SIG-M5 treated with dmso at 0.1 percent for 504 hours (cell line): ENCODE data around the gene MANEAL.
"Not testable (repeated sequence)": the region's sequence is repeated elsewhere in the genome, so short reads cannot be mapped to it uniquely, and the experiment has no call there.

Source experiments
- DNase-seq: peaks from one replicate; lab custom pipeline; 2025; ENCODE audit not compliant: unreplicated experiment; lab: John Stamatoyannopoulos, UW

Gene MANEAL, protein sequence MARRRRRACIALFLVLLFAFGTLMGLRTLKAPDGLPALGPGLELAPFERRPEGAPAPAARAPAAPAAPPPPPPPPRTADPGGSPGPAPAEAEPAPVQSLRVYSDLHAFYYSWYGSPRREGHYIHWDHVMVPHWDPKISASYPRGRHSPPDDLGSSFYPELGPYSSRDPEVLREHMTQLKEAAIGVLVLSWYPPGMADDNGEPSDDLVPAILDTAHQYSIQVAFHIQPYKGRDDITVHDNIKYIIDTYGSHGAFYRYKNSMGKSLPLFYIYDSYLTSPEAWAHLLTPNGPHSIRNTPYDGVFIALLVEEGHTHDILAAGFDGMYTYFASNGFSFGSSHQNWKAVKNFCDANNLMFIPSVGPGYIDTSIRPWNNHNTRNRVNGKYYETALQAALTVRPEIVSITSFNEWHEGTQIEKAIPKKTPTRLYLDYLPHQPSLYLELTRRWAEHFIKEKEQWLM

DNA sequence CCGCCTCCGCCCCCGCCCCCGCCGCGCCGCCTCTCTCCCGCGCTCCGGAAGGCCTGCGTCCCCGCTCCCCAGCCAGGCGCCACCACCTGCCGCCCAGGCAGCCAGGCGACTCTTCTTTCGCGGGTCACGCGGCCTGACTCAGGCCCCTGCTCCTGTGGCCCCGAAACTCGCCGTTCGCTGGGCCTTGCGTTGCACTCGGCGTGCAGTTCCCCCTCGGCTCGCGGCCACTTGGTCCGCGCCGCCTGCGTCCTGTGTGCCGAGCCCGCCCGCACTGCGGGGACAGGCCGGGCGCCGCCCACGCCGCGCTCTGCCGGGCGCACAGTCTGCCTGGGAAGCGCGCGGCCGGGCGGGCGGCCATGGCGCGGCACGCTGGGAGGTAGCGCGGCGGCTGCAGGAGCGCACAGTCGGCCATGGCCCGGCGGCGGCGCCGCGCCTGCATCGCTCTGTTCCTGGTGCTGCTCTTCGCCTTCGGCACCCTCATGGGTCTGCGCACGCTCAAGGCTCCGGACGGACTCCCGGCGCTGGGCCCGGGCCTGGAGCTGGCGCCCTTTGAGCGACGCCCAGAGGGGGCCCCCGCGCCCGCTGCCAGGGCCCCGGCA, at the start of gene MANEAL:
MANEAL (plus strand) TSS at position 75 of the 599 bp plus-strand sequence; CDS start at position 411, 336 bp downstream.
- DNase-seq: peak; percentile 29

DNA sequence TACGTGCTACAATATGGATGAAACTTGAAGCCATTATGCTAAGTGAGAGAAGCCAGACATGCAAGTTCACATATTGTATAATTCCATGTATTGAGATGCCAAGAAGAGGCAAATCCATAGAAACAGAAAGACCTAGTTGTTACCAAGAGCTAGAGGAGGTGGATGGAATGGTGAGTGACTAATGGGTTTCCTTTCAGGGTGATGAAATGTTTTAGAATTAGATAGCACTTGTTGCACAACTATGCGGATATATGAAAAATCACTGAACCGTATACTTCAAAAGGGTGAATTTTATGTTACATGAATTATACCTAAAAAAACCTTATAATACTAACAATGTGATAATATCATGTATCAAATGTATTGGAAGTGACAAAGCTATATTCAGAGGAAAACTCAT, 46.8 kb upstream of the MANEAL start:
- peak; percentile 21 for DNase-seq

DNA sequence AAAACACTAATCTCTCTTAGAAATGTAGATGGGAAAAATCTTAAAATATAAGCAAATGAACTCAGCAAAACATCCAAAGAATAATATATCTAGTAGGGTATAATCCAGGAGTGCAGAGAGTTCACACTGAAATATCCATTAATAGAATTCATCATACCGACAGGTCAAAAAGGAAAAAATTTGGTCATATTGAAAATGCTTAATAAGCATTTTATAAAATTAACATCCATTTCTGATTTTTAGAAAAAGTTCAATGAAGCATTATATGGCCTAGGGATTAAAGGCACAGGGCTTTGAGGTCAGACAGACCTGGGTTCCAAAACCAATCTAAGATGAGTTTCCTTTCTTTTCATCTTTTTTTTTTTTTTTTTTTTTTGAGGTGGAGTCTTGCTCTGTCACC, 45.1 kb upstream of the MANEAL start:
- DNase-seq: no peak

DNA sequence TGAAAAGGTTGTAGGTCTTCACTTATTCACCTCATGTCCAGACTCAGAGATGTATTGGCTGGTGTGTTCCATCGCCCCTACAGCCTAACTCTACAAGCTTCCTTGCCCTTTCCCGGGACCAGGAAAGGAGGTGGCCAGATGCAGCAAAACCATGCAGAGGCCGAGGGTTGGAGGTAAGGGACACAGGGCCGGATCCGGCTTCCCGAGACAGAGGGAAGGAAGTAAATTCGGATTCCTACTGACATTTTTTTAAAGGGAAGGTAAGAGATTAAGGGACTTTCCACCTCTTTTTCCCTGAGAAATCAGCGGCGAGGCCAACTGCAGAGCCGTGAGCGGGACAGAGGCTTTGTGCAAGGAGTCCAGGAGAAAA, 41.4 kb upstream of the MANEAL start:
- no peak for DNase-seq

DNA sequence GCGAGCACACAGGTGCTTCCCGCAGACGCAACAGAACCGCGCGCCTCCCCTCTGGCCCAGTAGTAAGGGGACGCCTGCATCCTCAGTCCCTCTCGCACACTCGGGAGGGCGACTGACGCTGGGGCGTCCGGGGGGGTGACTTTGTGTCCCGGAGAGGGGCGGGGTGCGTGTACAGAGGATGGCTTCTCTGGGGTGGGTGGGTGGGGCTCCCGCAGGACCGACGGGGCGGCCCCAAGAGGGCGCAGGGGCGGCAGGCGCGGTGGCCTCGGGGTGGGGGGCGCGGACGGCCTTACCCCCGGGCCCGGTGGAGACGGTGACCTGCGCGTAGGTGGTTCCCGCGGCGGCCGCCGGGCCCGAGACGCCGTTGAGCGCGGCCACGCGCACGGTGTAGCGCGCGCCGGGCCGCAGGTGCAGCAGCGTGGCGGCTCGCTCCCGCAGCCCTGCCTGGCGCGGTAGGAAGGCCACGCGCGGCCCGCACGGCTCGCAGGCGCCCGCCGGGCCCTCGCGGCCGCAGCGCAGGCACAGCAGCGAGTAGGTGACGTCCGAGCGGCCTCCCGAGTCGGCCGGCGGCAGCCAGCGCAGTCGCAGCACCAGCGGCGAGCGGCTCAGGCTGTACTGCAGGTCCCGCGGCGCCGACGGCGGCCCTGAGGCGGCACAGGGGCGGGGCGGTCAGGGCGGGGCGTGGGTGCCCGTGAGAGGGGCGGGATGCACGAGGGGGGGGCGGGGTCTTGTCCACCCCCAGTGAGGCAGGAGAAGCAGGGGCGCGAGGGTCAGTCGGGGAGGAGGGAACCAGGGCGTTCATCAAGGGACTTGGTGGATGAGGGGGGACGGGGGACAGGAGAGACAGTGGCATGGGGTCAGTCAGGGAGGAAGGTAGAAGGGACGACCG, 40.8 kb upstream of the MANEAL start:
- DNase-seq: no peak

DNA sequence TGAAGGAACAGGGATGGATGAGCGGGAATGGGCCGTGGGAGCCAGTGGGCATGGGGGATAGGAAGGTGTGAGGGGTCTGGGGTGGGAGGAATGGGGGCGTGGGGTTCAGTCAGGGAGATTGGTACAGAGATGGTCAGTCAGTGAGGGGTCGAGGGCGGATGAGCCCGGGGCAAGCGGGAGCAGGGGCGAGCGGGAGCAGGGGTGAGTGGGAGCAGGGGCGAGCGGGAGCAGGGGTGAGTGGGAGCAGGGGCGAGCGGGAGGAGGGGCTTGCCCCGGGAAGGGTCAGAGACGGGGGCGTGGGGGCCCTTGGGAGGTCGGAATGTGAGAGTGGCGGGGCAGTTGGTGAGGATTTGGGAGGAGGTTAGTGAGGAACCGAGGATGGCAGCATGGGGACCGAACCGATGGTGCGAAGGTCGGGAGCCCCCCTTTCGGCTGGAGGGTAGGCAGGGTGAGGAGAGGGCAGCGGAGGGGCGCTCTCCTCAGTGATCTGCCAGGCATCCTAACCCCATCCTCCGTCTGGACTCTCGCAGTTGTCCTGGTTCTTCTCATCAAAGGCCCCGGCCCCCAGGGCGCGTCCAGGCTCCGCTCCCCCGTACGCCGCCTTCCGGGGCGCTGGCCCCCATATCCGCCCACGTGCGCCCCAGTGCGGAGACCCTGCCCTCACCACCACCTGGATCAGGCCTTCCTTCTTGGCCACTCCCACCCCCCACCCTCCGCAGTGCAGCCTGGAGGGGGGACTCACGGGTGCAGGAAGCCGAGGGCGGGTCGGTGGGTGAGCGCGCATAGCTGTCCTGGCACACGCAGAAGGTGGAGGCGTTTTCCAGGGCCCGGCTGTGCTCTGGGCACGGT, 40.0 kb upstream of the MANEAL start:
- DNase-seq: no peak

DNA sequence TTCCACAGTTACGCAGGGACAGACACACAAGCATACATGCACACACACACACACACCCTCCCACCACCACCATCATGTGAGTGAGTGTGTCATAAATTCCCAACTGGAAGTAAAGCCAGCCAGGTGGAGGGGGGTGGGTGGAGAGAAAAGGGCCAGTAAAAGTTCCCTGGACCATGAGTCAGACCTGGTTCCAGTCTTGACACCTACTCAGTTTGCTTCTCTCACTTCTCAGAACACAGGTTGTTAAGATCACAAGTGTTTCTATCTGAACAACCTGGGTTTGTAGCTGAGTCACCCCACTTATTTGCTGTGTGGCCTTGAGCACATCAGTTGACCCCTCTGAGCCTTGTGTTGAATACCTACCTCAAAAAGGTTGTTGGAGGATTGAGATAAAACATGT, 38.4 kb upstream of the MANEAL start:
- DNase-seq: no peak

DNA sequence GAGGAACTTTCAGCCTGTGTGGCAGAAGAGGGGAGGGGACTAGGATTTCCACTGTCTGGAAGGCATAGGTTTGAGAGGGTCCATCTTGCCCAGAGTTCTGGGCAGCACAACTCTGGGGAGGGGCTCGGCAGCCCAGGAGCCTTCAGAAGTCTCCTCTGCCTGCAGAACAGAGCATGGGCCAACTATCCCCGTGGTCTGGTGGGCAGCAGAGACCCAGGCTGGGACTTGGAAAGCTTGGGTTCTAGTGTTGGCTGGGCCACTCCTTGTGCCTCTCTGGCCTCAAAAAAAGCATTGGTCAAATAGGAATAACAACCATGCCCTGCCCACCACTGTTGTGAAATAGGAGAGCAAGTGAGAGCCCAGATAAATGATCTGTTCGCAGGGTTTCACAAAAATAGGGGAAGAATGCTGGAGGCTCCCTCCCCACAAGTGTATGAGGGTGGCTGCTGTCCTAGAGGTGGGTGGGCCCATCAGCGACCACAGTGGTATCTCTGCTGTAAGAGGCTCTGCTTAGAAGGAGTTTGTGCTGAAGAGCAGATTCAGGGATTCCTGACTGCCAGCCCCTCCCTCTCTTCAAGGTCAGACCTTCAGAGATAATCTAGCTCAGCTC, 37.6 kb upstream of the MANEAL start:
- no peak for DNase-seq

DNA sequence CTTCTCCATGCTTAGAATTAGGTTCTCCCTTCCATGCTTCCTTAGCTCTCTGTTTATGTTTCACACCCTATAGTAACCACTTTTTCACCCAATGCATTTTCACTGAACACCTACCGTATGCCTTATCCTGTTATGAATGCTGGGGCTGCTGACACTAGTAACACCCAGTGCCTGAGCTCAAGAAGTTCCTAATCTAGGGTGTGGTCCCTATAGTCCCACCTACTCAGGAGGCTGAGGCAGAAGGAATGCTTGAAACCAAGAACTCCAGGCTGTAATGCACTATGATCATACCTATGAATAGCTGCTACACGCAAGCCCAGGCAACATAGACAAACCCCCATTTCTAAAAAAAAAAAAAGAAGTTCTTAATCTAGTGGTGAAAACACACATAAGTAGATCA, 34.2 kb upstream of the MANEAL start:
- no peak for DNase-seq

DNA sequence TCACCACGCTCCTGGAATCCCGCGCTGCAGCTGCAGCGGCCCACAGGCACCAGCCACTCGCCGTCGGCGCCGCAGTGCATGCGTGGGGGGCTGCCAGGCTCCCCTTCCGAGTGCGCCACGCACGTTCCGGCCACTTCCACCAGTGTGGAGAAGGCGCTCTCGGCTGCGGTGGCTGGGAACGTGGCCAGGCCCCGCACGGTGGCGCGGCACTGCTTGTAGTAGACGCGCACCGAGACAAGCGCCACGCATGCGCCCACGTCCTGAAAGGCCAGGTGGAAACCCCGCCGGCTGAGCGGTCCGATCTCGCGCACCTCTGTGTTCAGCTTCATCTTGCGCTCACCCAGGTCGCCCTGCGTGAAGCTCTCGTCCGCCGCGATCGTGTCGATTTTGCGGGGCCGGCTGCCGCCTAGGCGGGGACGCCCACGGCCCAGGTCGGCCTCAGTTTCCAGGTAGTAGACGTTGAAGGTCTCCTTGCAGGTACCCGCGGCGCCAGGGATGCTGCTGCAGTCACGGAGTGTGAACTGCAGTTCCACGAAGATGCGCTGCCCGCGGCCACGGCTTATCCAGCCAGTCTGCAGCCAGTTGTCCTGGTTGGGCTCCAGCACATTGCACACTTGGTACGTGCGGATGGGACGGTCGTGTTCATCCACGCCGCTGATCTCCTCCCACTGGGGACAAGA, 32.1 kb upstream of the MANEAL start:
- DNase-seq: no peak

DNA sequence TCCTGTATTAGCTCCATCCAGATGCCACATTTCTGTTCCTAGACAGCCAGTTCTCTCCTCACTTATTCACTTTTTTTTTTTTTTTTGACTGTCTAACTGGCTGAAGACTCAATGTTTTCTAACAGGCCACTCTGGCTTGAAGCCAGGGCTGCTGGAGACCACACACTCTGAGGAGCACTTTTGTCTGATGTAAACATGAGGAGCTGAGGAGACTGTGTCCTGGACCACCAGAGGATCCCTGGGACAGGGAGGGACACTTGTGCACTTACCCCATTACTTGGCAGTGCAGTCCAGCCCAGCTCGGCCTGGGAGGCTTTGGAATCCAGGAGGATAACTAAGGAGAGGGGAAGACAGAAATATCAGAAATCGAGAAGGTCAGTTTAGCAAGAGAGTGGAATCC, 31.1 kb upstream of the MANEAL start:
- DNase-seq: no peak

DNA sequence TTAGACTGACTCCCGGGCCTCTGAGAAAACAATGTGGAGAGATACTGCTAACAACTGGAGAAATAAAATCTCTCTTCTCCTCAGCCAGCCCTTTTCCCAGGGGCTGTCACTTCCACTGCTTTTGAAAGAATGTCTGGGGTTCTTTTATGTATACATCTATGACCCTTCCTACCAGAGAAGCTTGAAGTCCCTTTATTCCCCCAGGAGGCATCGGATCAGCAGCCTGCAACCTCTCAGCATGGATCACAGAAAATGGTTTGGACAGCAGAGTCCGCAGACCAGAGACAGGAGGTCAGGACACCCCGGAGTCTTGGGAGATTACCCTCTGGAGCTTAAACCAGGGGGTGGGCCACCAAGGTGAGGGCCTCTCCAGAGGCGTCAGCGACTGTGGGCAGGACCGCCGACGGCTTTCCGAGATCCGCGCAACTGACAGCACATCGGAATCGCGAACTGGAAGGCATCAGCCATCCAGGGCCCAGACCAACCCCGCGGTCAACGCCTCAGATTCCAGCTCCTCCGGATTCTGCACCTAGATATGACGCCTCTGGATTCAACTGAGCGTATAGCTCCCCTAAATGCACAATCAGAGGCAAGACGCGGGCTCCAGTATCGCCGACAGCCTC, 29.7 kb upstream of the MANEAL start:
- DNase-seq: no peak

DNA sequence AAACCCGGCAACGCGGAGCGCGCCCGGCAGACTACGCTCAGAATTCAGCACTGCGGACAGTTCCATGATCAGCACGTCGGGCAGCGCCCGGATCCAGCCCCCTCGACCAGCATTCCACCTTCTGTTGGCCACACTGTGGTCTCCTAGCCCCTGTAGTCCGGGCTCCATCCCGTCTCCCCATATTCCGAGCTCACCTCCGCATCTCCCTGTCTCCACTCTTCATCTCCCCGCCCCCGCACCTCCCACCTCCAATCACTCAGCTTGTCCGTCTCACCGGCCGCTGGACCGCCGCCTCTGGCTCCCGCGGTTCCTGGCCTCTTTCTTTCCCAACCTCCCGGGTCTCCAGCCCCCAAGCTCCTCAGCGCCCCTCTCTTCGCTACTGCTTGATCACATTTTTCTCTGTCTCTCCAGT, 29.2 kb upstream of the MANEAL start:
- no peak for DNase-seq

DNA sequence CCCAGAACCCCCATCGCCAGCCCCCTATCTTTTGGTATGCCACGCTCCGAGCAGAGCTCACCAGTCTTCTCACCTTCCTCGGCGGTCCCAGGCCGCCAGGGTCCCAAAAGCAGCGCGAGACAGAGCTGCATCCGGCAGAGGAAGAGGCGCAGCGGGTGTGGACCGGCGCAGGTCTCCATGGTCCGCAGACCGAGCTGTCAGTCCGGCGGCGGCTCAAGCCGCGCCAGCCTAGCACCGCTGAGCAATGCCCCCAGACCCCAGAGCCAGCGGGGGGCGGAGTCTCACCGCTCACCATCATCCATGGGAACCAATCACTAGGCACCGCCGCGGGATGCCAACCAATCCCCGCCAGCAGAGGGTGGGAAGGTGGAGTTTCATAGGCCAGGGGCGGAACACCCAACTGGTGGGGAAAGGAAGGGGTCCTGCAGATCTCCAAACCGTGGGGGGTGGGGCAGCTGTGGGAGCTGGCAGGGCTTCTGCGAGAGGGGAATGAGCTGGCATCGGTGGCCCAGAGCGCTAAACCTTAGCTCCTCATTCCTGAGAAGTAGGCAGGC, 28.7 kb upstream of the MANEAL start, which contains the start of gene EPHA10:
EPHA10 (minus strand) TSS at position 233 of the 554 bp plus-strand sequence; CDS start at position 179, 54 bp downstream.
- DNase-seq: no peak

DNA sequence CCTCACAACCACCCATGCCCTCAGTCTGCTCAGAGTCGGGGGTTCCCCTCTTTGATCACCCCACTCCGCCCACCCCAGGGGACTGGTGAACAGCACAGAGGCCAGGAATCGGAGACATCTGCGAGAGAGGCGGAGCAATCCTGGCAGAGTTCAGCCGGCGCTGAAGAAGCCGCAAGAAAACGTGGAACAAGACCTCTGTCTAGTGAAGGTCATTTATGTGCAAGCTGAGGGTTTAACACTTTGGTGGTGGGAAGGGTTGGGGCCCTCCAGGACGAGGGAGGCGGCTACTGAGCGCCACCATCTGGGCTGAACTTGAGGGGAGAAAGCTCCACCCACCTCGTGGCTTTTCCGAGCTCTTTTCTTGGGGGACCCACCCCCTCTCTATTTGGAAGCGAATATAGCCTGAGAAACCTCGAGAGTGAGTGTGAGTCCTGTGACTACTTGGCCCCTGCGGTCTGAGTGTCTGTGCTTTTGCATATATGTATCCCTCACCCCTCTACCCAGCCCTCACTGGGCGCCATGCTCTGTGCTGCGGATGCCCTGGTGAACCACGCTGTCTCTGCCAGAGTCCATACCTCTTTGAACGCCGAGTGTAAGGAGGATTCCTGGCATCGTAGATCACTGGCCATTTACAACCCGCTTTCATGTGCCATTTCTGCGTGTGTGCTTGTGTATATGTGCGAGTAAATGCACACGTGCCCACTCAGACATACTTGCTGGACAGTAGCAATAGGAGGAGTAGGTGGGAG, 27.6 kb upstream of the MANEAL start:
- no peak for DNase-seq

DNA sequence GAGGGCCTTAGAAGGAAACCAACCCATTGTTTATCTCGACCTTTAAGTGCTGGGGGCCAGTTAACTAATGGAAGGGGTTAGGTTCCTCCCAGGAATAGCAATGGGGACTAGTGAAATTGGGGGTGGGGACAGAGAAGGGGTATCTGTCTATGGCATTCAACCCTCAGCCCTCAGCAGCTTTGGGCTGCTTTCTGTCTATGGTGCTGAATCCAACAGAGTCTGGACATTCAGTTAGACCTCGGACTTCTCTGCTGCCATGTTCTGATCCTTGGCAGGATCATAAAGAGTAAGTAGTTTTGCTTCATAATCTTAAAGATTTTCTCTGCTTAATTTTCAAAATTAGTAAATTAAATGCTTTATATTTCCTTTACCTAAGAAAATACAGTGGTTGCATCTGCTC, 26.2 kb upstream of the MANEAL start:
- DNase-seq: no peak

DNA sequence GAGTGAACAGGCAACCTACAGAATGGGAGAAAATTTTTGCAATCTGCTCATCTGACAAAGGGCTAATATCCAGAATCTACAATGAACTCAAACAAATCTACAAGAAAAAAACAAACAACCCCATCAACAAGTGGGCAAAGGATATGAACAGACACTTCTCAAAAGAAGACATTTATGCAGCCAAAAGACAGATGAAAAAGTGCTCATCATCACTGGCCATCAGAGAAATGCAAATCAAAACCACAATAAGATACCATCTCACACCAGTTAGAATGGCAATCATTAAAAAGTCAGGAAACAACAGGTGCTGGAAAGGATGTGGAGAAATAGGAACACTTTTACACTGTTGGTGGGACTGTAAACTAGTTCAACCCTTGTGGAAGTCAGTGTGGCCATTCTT, 22.2 kb upstream of the MANEAL start:
- DNase-seq: not testable (repeated sequence)

DNA sequence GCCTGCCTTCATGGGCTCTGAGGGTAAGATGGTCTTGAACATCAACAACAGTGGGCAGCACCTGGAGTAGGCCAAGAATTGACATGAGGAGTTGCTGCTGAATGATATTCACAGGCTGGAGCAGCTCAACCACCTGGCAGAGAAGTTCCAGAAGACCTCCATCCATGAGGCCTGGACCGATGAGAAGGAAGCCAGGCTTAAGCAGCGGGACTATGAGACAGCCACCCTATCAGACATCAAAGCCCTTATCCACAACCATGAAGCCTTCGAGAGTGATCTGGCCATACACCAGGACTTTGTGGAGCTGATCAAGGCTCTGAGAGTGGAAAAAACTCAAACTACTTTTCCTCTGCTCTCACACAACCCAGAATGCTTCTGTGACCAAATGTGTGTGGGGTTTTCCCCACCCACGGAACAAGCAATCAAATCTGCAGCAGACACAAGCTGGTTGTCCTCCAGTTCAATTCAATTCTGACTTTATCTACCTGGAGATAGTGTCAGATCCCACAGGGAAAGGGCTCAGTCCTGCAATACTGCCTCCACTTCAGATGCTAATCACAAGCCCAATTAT, 16.6 kb upstream of the MANEAL start:
- DNase-seq: no peak
